Breast epithelium (tissue), 4 donors: Measurements from ENCODE around the gene KCNJ1. TPM values are rescaled to one million over a fixed set of nuclear protein-coding genes. Genes with fewer than 3 reads are reported as not detected.

Source experiments
- DNase-seq, 2 donors: peaks; one replicate each; pipeline ENCODE4 v3.0.0-alpha.2; 2019; ENCODE audit warnings: low spot score in 2 of 2
- H3K27ac ChIP-seq, 2 donors: fragments of 200-600 bp; sonication (generic) in 1 of 2; one replicate each; pipeline ENCODE4 v1.5.1; 2016 to 2019; ENCODE audit warnings: mild to moderate bottlenecking in 1 of 2
- H3K27me3 ChIP-seq, 2 donors: fragments of 200-600 bp; sonication (generic) in 1 of 2; one replicate each; pipeline versions ENCODE4 v1.5.1 to v1.6.0; 2017 to 2019; ENCODE audit warnings: control low read depth in 1 of 2, mild to moderate bottlenecking in 1 of 2
- H3K36me3 ChIP-seq: fragments of 200-600 bp; one replicate; pipeline ENCODE4 v1.5.1; 2019
- H3K4me1 ChIP-seq, 2 donors: fragments of 200-600 bp; sonication (generic); one replicate each; pipeline ENCODE4 v1.5.1; 2016 to 2019; ENCODE audit warnings: control low read depth in 1 of 2
- H3K4me3 ChIP-seq, 3 donors: fragments of 200-600 bp; sonication (generic); 1 replicate in 2 of 3; 2 replicates in 1 of 3; pipeline ENCODE4 v1.5.1; 2016 to 2019; ENCODE audit warnings: mild to moderate bottlenecking in 3 of 3, moderate library complexity in 2 of 3
- H3K9me3 ChIP-seq, 2 donors: fragments of 200-600 bp; sonication (generic) in 1 of 2; one replicate each; pipeline ENCODE4 v1.5.1; 2016 to 2019; ENCODE audit warnings: control low read depth in 1 of 2
- POLR2A ChIP-seq: fragments of 450-650 bp; IDR thresholded peaks from one replicate; pipeline ENCODE4 v1.6.1; 2016; ENCODE audit warnings: antibody characterized with exemption, mild to moderate bottlenecking, moderate library complexity
- POLR2AphosphoS5 ChIP-seq, 3 donors: sonication (generic); formaldehyde crosslinking; IDR thresholded peaks; one replicate each; pipeline ENCODE4 v1.6.1; 2017; ENCODE audit warnings: antibody characterized with exemption in 3 of 3
- intact Hi-C: fragments of 100-400 bp; cut with DNase I; formaldehyde crosslinking; loops from one replicate; pipeline ENCODE4 v1.15.1; 2023; ENCODE audit warnings: low total_unique reads
- total RNA-seq, 3 donors: library from RNA; depleted of rRNA; stranded (reverse); fragments of >200 nt; gene quantifications; one replicate each; pipeline ENCODE4 v1.1.0, GENCODE V29; 2016
- TF ChIP-seq, protein P1 (sequence below), 3 donors: fragments of 450-650 bp; IDR thresholded peaks; one replicate each; pipeline ENCODE4 v1.5.1; 2016 to 2017; ENCODE audit warnings: antibody characterized with exemption in 3 of 3, mild to moderate bottlenecking in 3 of 3, moderate library complexity in 3 of 3

Gene KCNJ1
- total RNA-seq, 3 donors from 2014 or later: 0.16 TPM; not detected in 2

DNA sequence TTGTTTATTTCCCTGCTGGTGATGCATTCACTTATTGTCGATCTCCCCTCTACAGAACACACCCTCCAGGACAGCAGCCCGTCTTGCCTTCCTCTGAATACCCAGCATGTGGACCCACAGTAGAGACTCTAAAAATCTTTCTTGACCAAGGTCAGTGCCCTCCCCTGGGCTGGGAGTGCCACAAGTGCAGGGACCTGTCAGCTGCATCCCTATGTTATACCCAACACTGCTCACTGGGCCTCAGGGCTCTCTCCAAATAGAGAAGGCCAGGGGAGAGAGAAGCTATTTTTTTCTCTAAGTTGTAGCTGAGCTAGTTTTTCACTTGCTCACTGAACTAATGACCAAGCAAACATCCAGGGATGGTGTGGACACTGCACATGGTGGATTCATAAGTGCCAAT, 9.8 kb downstream of the KCNJ1 start:
- no peaks in the 10 kb centered on the region for H3K9me3 ChIP-seq
- TF ChIP-seq, protein P1, sequence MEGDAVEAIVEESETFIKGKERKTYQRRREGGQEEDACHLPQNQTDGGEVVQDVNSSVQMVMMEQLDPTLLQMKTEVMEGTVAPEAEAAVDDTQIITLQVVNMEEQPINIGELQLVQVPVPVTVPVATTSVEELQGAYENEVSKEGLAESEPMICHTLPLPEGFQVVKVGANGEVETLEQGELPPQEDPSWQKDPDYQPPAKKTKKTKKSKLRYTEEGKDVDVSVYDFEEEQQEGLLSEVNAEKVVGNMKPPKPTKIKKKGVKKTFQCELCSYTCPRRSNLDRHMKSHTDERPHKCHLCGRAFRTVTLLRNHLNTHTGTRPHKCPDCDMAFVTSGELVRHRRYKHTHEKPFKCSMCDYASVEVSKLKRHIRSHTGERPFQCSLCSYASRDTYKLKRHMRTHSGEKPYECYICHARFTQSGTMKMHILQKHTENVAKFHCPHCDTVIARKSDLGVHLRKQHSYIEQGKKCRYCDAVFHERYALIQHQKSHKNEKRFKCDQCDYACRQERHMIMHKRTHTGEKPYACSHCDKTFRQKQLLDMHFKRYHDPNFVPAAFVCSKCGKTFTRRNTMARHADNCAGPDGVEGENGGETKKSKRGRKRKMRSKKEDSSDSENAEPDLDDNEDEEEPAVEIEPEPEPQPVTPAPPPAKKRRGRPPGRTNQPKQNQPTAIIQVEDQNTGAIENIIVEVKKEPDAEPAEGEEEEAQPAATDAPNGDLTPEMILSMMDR (IDR thresholded peaks at IDR 0.05): no peak
- no peak for TF ChIP-seq POLR2AphosphoS5 (IDR thresholded peaks at IDR 0.05)
- TF ChIP-seq POLR2A: no peak
- no peaks in the 10 kb centered on the region for H3K4me1 ChIP-seq
- H3K4me3 ChIP-seq: no peak overlapping the region
- intact Hi-C loops: no loop called here
- H3K27ac ChIP-seq: no peak overlapping the region
- H3K36me3 ChIP-seq: no peaks in the 10 kb centered on the region
- no peak for DNase-seq
- no peaks in the 10 kb centered on the region for H3K27me3 ChIP-seq

DNA sequence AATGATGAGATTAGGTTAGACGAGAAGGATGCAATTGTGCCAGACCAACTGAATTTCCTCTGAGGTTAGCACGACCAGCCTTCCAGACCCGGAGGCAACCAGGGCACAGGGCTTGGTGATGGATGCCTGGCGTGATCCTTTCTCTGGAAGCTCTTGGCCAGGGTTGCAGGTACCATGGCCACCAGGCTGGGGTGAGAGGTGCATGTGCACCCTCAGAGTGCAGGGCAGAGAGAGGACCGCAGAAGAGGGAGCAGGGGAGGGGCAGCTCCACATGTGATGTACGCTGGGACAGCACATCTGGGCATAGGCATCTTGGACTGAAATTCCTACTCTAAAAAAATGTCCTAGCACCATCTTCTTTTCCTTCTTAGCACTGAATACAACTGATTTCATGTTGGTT, 10.9 kb downstream of the KCNJ1 start:
- H3K4me1 ChIP-seq: no peaks in the 10 kb centered on the region
- H3K27ac ChIP-seq: no peak overlapping the region
- no peaks in the 10 kb centered on the region for H3K36me3 ChIP-seq
- DNase-seq: no peak
- TF ChIP-seq POLR2AphosphoS5 (IDR thresholded peaks at IDR 0.05) (no peak), POLR2A (no peak)
- TF ChIP-seq, protein P1 (IDR thresholded peaks at IDR 0.05): no peak
- H3K4me3 ChIP-seq: no peak overlapping the region
- no peaks in the 10 kb centered on the region for H3K27me3 ChIP-seq
- intact Hi-C loops: no loop called here
- no peaks in the 10 kb centered on the region for H3K9me3 ChIP-seq

DNA sequence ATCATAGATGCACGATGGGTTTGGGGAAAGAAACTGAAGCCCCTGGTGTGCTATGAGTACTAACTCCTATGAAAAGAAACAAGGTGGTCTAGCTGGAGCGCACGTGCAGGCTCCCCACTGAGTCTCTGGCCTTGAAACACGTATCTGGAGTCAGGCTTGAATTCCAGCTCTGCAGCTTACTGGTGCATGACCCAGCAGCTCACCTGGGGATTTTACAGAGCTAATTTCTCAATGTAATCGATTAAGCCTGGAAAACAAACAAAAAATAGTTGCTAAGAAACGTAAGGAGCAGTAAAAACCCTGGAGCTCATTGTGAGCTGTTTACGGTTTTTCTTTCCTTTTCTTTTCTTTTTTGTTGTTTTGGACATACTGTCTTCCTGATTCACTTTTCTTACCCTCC, 12.3 kb downstream of the KCNJ1 start:
- Histone ChIP-seq H3K4me1 (no peaks in the 10 kb centered on the region), H3K27ac (no peak overlapping the region), H3K27me3 (no peaks in the 10 kb centered on the region), H3K9me3 (no peaks in the 10 kb centered on the region), H3K36me3 (no peaks in the 10 kb centered on the region), H3K4me3 (no peak overlapping the region)
- DNase-seq: no peak
- TF ChIP-seq, protein P1 (IDR thresholded peaks at IDR 0.05): no peak
- TF ChIP-seq POLR2A (no peak), POLR2AphosphoS5 (IDR thresholded peaks at IDR 0.05) (no peak)
- intact Hi-C loops: no loop called here

DNA sequence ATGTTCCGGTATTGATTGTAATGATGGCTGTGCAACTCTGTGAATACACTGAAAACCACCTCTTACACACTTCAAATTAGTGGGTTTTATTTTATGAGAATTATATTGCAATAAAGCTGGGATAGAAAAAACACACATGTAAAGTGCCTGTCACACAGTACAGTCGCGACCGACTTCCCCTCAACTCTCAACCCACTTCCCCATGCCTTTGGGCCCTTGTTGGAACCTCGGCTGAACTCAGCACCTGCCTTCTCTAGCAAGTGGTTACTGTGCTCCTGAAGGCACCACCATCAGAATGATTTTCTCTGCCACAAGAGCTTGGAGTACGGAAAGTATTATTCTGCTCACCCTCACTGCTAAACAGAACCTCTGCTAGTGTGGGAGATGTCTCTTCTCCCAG, 13.5 kb downstream of the KCNJ1 start:
- Histone ChIP-seq H3K36me3 (no peaks in the 10 kb centered on the region), H3K4me3 (no peak overlapping the region), H3K27ac (no peak overlapping the region), H3K9me3 (no peaks in the 10 kb centered on the region), H3K4me1 (no peaks in the 10 kb centered on the region), H3K27me3 (no peaks in the 10 kb centered on the region)
- DNase-seq: no peak
- intact Hi-C loops: no loop called here
- TF ChIP-seq POLR2AphosphoS5 (IDR thresholded peaks at IDR 0.05) (no peak), POLR2A (no peak)
- TF ChIP-seq, protein P1 (IDR thresholded peaks at IDR 0.05): no peak

DNA sequence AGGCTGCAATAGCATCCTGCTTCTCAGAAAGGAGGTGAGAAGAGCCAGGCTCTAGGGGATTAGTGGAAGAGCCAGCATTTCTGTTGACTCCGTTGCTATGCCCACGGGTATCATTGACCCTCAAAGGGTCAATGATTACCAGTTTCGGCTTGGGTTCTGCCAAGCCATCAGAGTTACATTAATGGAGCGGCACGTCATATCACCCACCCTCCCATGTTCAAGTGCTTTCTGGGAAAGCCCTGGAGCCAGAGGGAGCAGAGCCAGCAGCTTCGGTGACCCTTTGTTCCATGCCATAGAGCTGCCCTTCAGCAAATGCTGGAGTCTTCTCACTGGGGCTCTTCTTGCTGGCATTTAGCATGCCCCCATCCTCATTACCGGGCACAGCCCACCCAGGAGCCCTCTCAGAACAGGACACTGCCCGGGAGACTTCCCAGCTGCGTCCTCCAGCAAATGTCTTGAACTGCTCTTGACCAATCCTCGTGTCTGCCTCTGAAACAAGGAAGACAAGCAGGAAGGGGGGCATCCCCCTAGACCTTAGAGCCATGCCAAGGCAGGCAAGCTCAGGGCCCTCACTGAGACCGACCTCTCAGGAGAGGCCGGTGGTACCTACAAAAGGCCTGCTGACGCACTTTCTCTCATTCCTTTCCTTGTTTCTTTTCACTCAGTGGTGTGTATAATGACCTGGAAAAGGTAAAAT, 14.6 kb downstream of the KCNJ1 start:
- no peak for DNase-seq
- Histone ChIP-seq H3K4me3 (no peak overlapping the region), H3K9me3 (no peaks in the 10 kb centered on the region), H3K4me1 (no peaks in the 10 kb centered on the region), H3K36me3 (no peaks in the 10 kb centered on the region), H3K27ac (no peak overlapping the region), H3K27me3 (no peaks in the 10 kb centered on the region)
- intact Hi-C loops: no loop called here
- TF ChIP-seq POLR2AphosphoS5 (IDR thresholded peaks at IDR 0.05) (no peak), POLR2A (no peak)
- TF ChIP-seq, protein P1 (IDR thresholded peaks at IDR 0.05): no peak
